Measurements from ENCODE around the gene ZNF260.

Gene ZNF260

GRCh38 chr19:36489920-36490415 is 38.1 kb downstream of the ZNF260 start:
- DNase-seq (ENCODE audit: low spot score): peak; percentile 86

GRCh38 chr19:36489118-36489919 is 38.8 kb downstream of the ZNF260 start, which contains the start of gene ZNF566:
Gene ZNF566, minus strand, starts transcription at chr19:36489561. Its CDS starts 13,004 bp downstream, at chr19:36476557.
- DNase-seq (ENCODE audit: low spot score): peak; percentile 96

- DNase-seq (ENCODE audit: low spot score): peak; percentile 47
Observed at GRCh38 chr19:36488846-36489117, 39.3 kb downstream of the ZNF260 start.

DNA sequence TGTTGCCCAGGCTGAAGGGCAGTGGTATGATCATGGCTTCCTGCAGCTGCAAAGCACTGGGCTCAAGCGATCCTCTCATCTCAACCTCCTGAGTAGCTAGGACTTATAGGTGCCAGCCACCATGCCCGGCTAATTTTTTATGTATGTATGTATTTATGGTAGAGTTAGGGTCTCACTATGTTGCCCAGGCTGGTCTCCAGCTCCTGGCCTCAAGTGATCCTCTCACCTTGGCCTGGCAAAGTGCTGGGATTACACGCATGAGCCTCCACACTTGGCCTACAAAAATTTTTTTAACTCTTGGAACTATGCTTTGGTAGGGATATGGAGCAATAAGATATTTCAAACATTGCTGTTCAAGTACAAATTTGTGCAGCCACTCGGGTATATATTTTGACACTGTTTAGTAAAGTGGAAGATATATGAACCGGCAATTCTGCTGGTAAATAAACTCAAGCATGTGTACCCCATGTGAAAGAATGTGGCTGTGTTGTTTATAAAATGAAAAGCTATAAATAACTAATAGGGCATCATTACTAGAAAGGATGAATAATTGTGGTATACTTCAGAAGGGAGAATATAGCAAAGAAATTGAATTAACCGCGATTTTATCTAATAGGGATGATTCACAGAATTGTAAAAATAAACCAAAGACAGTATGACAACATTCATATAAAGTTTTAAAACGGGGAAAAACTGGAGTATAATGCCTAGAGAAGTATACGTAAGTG is 39.8 kb downstream of the ZNF260 start:
- DNase-seq (ENCODE audit: low spot score): no peak

- DNase-seq (ENCODE audit: low spot score): no peak
Observed at GRCh38 chr19:36483653-36484052, 44.4 kb downstream of the ZNF260 start.

DNA sequence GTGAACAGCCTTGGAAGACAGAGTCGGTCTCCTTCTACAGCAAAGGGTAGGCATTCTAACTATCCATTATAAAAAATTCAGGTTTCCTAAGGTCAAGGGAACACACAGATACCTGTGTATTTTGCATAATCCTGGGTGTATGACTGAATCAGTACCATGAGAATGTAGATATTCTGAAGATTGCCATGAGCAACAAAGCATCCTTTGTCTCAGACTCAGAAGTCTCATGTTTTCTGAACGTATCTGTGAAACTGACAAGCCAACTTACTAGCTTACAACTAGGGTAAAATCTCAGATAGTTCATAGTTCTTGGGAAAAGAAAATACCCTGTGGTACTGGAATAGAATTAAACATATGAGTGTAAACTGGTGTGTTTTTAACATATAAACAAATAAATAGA is 45.2 kb downstream of the ZNF260 start:
- DNase-seq (ENCODE audit: low spot score): no peak
